Measurements from ENCODE around the gene CD79A.

DNA sequence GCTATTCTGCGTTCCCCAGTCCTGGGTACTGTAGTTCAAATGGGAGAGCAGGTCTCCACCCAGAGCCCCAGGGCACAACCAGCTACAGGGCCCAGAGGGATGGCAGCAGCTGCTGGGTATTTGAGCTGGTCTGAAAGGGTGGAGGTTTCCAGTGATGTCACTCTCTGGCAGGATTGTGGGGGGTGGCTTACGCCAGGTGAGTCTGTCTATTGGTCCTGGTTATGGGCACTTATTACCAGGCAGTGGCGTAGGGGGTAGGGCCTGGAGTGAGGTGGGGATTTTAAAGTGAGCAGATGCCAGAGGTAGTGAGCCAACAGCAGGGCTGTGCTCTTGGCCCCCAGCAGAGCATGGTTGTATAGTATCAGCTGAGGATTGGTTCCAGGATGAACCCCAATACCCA lies 10.8 kb upstream of the CD79A start:
- TF ChIP-seq, protein P1, sequence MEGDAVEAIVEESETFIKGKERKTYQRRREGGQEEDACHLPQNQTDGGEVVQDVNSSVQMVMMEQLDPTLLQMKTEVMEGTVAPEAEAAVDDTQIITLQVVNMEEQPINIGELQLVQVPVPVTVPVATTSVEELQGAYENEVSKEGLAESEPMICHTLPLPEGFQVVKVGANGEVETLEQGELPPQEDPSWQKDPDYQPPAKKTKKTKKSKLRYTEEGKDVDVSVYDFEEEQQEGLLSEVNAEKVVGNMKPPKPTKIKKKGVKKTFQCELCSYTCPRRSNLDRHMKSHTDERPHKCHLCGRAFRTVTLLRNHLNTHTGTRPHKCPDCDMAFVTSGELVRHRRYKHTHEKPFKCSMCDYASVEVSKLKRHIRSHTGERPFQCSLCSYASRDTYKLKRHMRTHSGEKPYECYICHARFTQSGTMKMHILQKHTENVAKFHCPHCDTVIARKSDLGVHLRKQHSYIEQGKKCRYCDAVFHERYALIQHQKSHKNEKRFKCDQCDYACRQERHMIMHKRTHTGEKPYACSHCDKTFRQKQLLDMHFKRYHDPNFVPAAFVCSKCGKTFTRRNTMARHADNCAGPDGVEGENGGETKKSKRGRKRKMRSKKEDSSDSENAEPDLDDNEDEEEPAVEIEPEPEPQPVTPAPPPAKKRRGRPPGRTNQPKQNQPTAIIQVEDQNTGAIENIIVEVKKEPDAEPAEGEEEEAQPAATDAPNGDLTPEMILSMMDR (IDR thresholded peaks at IDR 0.05; ENCODE audit: insufficient read depth, low read length): no peak
- no peak for TF ChIP-seq GABPA (IDR thresholded peaks at IDR 0.05; ENCODE audit: low read depth)

Data from HL-60 (cell line).